ENCODE measurements around the gene CXorf65. TPM values are rescaled to one million over a fixed set of nuclear protein-coding genes. Genes with fewer than 3 reads are reported as not detected.

Gene CXorf65
- not detected for total RNA-seq
- polyA plus RNA-seq, result not detected
- long read RNA-seq, donor 1, result 0 reads
- long read RNA-seq, donor 2, result 0 reads
- long read RNA-seq, donor 3, result 0 reads

GRCh38 chrX:71106427-71106826 lies at the start of gene CXorf65:
Gene CXorf65, minus strand, starts transcription at chrX:71106740. Its CDS starts 184 bp downstream, at chrX:71106556.
- intact Hi-C loops (cut with DNase I), result no loop called here
- Histone ChIP-seq H3K27me3 (no peaks in the 10 kb centered on the region), H3K4me3 (no peak within 1 kb of the TSS), H3K4me1 (ENCODE audit: insufficient read depth) (no peaks in the 10 kb centered on the region), H3K36me3 (no peaks in the 10 kb centered on the region), H3K9me3 (no peaks in the 10 kb centered on the region), H3K27ac (no peak within 1 kb of the TSS)
- TF ChIP-seq POLR2A (IDR thresholded peaks at IDR 0.05) (no peak), EP300 (IDR thresholded peaks at IDR 0.05) (no peak), CTCF (IDR thresholded peaks at IDR 0.05) (no peak)
- 75 to 90% (median 78%) methylated on average over 1 of the region's 1 CpG for WGBS, 3 donors
- no peak for DNase-seq

- Histone ChIP-seq H3K4me3 (no peak overlapping the region), H3K27me3 (no peaks in the 10 kb centered on the region), H3K36me3 (no peaks in the 10 kb centered on the region), H3K27ac (no peak overlapping the region), H3K9me3 (no peaks in the 10 kb centered on the region), H3K4me1 (ENCODE audit: insufficient read depth) (no peaks in the 10 kb centered on the region)
- DNase-seq, result no peak
- intact Hi-C loops (cut with DNase I), result no loop called here
- TF ChIP-seq POLR2A (IDR thresholded peaks at IDR 0.05), result no peak
- 45 to 54% (median 52%) methylated on average over 3 of the region's 3 CpGs for WGBS, 3 donors
Measured at GRCh38 chrX:71154641-71155040, 48.1 kb upstream of the CXorf65 start.

- peak in 1 of 5 donors; percentile 21 for DNase-seq
- Histone ChIP-seq H3K27ac (no peak overlapping the region), H3K36me3 (no peaks in the 10 kb centered on the region), H3K4me1 (ENCODE audit: insufficient read depth) (no peaks in the 10 kb centered on the region), H3K27me3 (no peaks in the 10 kb centered on the region), H3K4me3 (no peak overlapping the region), H3K9me3 (no peaks in the 10 kb centered on the region)
- WGBS, 3 donors, result 75 to 82% (median 76%) methylated on average over 7 of the region's 7 CpGs
- TF ChIP-seq CTCF (IDR thresholded peaks at IDR 0.05), result no peak
- intact Hi-C loops (cut with DNase I), result no loop called here
Measured at GRCh38 chrX:71154196-71154595, 47.7 kb upstream of the CXorf65 start.

- no peaks in the 10 kb centered on the region for H3K36me3 ChIP-seq
- H3K4me1 ChIP-seq (ENCODE audit: insufficient read depth), result no peaks in the 10 kb centered on the region
- no peaks in the 10 kb centered on the region for H3K9me3 ChIP-seq
- intact Hi-C loops (cut with DNase I), result no loop called here
- H3K27me3 ChIP-seq, result no peaks in the 10 kb centered on the region
- TF ChIP-seq CTCF (IDR thresholded peaks at IDR 0.05) (no peak), POLR2A (IDR thresholded peaks at IDR 0.05) (no peak), EP300 (IDR thresholded peaks at IDR 0.05) (no peak)
- no peak overlapping the region for H3K4me3 ChIP-seq
- H3K27ac ChIP-seq, result no peak overlapping the region
- 66 to 83% (median 69%) methylated on average over 7 of the region's 7 CpGs for WGBS, 3 donors
- no peak for DNase-seq
Measured at GRCh38 chrX:71151366-71151765, 44.8 kb upstream of the CXorf65 start.

- H3K9me3 ChIP-seq, result no peaks in the 10 kb centered on the region
- H3K27me3 ChIP-seq, result no peaks in the 10 kb centered on the region
- TF ChIP-seq POLR2A (IDR thresholded peaks at IDR 0.05) (no peak), CTCF (IDR thresholded peaks at IDR 0.05) (no peak), EP300 (IDR thresholded peaks at IDR 0.05) (no peak)
- no peak overlapping the region for H3K27ac ChIP-seq
- no peaks in the 10 kb centered on the region for H3K4me1 ChIP-seq (ENCODE audit: insufficient read depth)
- 75 to 88% (median 79%) methylated on average over 8 of the region's 8 CpGs for WGBS, 3 donors
- DNase-seq, result no peak
- intact Hi-C loops (cut with DNase I), result no loop called here
- no peaks in the 10 kb centered on the region for H3K36me3 ChIP-seq
- no peak overlapping the region for H3K4me3 ChIP-seq
Measured at GRCh38 chrX:71148278-71148663, 41.7 kb upstream of the CXorf65 start.
